Loucy (cell line): ENCODE data around the gene TGFB1I1.

ENCODE experiments used
- EZH2phosphoT487 ChIP-seq: fragments of 200-600 bp; IDR thresholded peaks from 2 replicates; pipeline ENCODE4 v1.6.1; 2018; ENCODE audit warnings: antibody characterized with exemption, mild to moderate bottlenecking, moderate library complexity, borderline replicate concordance
- TF ChIP-seq, protein P1 (sequence below): fragments of 200-600 bp; sonication (generic); conservative IDR thresholded peaks from 2 replicates; pipeline ENCODE4 v1.5.1; 2014; ENCODE audit warnings: mild to moderate bottlenecking, antibody characterized with exemption, low read length

DNA sequence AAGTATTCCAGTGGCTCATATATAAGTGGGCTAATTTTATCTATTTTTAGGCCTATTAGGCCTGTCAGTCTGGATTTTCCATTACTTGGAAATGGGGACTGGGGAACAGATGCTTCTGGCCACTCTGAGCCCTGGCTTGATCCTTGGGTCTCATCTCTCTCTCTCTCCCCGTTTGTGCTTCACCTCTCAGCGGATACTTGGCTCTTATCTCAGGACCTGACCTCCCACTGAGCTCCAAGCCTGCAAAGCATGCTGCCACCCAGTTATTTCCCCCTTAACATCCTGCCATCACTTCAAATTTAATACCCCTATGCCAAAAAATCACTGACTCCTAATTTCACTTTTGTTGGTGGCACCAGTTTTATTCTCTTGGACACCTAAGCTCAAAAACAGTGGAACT, 33.5 kb upstream of the TGFB1I1 start:
- TF ChIP-seq, protein P1, sequence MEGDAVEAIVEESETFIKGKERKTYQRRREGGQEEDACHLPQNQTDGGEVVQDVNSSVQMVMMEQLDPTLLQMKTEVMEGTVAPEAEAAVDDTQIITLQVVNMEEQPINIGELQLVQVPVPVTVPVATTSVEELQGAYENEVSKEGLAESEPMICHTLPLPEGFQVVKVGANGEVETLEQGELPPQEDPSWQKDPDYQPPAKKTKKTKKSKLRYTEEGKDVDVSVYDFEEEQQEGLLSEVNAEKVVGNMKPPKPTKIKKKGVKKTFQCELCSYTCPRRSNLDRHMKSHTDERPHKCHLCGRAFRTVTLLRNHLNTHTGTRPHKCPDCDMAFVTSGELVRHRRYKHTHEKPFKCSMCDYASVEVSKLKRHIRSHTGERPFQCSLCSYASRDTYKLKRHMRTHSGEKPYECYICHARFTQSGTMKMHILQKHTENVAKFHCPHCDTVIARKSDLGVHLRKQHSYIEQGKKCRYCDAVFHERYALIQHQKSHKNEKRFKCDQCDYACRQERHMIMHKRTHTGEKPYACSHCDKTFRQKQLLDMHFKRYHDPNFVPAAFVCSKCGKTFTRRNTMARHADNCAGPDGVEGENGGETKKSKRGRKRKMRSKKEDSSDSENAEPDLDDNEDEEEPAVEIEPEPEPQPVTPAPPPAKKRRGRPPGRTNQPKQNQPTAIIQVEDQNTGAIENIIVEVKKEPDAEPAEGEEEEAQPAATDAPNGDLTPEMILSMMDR, result no peak
- no peak for TF ChIP-seq EZH2phosphoT487
